GM19467 (cell line): ENCODE results near the gene CAMTA1.

Experiments used
- ATAC-seq: cut with Tn5 transposase; IDR thresholded peaks from one replicate; pipeline ENCODE4 v1.9.1; 2021; ENCODE audit warnings: mild to moderate bottlenecking, moderate library complexity; ENCODE audit not compliant: unreplicated experiment

CAMTA1 gene

DNA sequence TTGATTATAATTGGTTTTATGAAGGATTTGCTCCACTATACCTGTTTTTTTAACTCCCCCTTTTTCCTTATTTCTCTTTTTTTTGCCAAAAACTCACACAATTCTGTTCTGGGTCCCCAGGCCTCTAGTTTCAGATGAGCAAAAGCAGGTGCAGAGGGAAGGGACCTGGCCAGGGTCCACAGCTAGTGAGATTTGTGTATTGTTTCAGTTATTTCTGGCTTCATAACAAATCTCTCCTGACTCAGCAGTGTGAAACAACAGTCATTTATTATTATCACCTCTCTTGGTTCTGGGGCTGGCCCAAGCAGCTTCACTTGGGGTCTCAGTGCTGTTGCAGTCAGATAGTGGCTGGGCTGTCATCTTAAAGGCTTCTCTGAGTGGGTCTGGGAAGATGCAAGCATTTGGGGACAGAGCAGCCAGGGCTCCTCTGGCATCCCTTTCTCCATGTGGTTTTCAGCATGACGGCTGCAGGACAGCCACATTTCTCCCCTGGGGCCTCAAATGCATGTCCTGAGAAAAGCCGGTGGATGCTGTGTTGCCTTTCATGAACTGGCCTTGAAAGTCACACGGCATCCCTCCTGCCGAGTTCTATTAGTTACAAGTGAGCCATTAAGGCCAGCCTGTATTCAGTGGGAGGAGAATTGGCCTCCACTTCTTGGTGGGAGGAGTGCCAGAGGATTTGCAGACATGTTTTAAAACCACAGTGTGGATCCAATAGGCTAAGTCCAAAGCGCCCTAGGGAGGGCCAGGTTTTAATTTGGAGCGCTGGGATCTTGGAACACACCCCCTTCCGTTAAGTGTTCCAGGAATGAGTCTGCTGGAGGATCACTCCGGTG, 137.1 kb downstream of the CAMTA1 start:
- no peak for ATAC-seq

DNA sequence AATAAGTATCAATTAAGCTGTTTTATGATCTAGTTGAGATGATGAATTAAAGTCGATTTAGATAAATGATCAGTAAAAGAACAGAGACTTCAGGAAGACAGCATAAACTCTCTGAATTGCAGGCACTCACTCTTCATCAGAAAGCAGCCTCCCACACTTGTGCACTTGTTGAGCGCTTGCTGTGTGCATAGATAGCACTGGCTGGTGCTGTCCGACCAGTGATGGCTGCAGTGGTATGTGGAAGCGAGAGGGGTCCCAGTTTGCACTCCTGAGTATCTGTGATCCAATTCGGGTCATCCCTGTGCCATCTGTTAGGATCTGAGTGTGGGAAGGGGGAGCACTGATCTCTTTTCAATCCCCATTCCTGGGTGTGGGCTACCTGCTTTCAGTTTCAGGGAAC, 137.8 kb downstream of the CAMTA1 start:
- no peak for ATAC-seq

DNA sequence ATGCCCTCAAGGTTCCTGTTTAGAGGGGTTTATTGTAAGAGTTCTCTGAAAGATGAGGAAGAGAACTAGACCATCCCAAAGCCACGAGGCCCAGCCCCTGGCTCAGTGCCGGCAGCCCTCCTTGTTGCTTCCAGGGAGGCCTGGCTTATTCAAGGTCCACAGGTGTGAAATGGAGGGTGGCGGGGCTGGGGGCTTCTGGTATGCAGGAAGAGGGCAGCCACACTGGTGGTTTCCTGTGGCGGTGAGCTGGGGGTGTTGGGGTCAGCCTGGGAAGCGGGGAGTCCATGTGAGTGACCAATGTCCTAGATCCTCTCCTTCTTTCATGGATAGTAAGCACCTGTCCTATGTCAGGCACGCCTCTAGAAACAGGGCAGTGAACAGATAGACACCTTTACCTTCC, 138.2 kb downstream of the CAMTA1 start:
- ATAC-seq = no peak

DNA sequence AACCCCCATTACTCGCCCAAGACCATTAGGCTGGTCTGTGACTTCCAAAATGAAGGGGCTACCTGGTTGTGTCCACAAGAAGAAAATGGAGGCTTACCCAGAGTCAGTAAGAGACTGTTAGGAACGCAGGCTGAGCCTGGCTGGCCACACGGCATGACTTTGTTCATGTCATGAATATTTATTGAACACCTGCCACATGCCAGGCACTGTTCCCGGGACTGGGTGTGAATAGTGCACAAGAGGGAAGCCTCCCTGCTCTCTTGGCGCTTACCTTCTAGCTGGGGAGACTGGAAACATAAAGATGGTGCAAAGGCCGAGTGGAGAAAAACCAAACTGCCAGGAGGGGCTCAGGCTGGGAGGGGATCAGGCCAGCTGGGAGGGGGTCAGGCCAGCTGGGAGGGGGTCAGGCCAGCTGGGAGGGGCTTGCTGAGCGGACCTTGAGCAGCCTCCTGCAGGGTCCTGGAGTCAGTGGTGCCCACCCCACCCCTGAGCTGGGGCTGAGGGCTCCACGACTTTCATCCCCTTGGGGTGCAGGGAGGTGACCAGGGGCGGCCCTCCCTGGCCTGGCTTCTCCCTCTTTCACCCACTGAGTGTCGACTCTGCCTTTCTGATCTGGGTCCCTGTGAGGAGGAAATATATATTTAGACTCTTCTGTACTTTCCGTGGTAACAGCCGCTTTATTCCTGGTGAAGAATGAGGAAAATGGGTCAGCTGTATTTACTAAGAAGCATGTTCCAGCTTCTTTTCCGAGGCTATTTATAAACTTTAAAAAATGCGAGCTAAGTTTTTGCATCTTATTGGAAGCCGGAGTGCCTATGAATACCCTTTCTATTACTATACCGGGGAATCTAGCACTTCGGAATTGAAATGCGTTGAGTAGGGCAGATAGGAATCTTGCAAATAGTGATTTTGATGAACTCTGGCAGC, 139.0 kb downstream of the CAMTA1 start:
- no peak for ATAC-seq

DNA sequence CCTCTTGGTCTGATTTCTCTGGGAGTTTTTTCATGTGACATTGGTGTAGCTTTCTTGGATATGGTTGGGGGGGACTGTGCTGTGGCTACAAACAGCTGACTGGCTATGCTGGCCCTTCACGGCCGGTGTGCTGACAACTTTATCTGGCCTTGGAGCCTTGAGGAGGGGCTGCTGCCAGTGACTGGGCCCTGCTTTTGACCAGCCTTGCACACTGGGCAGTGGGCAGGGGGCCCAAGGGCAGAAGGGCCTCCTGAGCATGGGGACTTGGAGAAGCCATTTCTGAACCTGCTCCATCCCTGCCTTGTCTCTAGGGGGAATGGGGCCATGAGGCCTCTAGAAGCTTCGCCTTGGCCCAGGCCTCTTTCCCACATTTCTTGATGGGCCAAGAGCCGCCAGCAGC, 139.6 kb downstream of the CAMTA1 start:
- no peak for ATAC-seq

DNA sequence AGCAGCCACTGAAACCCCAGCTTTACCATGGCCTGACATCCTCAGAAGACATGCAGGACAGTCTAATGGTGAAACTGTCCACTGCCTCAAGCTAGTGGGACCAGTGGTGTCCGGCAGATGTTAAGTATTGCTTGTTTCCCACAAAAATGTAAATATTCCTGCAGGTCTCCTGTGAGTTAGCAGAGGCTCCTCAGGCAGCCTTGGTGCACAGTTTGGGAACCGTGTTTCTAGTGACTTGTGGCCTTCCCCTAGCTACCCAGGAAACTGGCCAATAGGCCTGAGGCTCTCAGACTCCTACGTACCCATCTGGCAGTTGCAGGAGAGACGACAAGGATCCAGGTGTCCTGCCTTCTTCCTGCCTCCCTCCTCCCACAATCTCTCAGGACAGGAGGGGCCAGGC, 142.4 kb downstream of the CAMTA1 start:
- ATAC-seq = no peak

DNA sequence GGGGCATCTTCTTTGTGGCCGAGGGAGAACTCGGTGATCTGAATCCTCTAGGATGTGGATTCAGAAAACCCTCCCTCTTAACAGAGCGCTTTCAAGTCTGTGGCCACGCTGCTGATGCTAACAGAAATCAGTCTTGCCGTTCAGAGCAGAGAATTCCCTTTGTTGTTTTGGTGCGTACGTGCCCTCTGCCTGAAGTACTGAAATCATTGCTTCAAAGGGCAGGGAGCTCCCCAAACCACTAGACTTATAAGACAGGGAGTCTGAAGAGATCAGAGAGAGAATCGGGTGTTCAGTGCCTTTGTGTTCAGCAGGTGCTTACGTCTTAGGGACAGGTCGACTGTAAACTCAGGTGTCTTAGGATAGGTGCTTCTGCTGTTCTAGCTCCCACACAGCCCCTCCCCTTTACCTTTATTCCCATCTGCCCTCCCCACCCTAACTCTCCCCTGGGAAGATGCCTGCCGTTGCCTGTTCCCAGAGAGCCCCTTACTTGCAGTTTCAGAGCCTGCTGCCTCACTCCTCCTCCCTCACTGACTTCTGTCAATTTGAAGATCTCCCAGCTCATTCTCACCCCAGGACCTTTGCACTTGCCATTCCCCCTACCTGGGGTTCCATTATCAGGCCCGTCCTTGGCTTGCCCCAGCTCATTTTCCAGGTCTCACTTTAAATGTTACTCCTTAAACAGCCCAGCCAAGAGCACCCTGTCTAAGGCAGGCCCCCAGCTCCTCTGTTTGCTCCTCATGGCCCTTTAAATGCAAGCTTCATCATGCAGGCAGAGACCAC, 143.0 kb downstream of the CAMTA1 start:
- ATAC-seq = no peak

DNA sequence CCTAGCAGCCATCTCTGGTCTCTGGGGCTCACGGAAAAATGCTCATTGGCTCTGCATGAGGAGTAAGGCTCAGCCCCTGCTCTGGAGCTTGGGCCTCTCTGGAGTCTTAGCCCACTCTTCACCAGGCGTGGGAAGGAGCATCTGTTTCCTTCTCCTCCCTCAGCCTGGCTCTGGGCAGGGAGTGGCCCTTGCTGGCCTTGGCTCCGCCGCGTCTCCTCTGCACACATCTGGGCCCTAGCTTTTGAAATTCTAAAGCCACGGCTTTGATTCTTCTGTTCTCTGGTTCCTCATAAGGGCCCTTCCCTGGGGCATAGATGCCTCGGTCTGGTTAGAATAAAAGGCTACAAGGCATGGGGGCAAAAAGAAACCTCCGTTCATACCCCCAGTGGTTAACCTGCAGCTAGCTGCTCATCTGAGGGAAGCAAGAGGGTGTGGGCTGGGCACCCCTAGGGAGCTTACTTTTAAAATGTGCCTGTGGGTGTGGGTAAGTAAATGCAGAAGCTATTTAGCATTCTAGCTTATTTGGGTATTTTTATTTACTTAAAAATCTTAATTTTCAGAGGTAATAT, 145.6 kb downstream of the CAMTA1 start:
- ATAC-seq = no peak

DNA sequence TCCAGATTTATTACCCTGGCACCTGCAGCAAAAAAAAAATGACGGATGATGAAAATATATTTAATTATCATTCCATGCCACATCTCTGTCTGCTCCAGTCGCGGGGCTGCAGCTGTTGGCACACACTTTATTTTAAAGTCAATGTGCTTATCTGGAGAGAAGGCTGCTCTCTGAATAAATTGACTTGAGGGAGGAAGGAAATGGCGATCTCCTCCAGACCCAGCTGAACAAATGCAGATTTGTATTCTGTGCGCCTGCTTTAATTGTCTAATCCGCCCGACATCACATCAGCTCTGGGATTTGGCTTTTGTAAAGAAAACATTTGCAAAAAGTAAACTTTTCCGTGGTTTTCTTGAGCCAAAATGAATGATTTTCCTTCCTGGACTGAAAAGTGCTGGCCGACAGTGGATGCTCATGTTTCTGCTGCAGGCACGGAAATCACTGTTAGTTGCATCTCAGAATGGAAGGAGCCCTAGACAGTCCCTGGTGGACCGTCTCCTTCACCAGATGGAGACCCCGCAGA, 150.2 kb downstream of the CAMTA1 start:
- ATAC-seq = no peak

DNA sequence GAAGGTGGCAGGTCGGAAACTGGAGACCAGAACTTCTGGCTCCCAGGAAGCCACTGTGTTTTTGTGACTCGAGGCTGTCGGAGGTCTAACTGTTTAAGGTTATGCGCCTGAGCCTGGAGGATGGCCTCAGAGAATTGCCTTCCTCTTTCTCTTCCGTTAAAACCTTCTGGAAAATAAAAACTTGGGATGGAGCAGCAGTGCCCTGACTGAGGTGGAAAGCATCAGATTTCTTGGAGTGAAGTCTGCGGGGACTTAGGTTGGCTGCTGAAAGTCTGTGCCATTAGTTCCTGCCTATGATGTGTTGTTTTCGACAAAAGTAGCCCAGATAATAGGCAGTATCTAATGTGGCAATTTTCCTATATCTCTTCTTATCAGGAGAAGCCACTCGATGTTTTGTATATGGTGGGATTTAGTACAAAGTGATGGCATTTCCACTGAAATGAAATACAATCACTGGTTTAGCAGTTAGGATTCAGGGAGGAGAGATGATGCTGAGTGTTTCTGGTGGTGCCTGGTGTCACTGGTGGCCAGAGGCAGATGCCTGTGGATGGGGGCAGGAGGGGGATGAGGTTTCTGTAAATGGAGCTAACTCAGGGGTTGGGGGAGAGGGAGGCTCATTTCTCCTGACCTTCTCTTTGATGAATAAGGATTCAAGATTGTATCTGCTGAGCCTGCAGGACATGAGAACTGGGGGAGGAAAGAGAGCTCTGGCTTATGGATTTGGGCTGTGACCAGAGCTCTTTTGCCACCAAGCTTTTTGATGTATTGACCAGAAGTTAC, 150.8 kb downstream of the CAMTA1 start:
- ATAC-seq = no peak

DNA sequence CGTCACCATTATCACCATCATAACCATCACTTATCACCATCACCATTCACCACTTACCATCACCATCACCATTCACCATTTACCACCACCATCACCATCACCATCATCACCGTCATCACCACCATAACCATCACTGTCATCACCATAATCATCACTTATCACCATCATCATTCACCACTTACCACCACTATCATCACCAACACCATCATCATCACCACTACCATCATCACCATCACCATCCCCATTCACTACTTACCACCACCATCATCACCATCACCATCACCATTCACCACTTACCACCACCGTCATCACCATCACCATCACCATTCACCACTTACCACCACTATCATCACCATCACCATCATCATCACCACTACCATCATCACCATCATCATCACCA, 151.8 kb downstream of the CAMTA1 start:
- no peak for ATAC-seq

DNA sequence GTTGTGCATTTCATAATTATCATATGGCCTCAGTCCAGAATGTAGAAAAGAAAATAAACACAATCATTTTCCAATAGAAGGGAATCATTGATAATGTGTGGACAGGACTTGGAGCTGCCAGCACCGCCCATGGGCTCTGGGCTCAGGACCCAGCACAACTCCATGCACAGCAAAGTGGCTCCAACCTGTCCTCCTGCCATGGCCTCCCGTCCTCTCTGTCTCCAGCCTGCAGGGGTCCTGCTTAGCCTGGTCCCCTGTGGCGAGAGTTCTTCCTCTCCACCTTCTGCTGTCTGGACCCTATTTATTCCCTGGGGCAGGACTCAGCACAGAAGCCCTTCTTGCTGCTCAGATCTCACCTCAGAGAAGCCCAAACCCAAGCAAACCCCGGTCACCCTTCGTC, 154.1 kb downstream of the CAMTA1 start:
- no peak for ATAC-seq

DNA sequence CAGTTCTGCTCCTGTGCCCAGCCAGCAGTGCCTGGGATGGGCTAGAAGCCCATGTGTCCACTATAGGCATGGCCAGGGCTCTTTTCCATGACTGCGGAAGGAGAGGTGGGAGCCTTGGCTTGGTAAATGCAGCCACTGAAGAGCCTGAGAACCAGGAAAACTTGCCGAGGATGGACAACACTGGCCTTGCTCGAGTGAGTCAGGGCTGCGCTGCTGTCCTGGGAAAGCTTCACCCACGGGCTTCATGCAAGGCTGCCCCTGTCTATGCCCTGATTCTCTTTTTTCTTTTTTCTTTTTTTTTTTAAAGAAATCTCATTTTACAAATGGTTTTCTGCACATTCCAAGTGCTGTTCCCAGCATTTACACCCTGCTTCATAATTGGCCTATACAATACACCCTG, 156.5 kb downstream of the CAMTA1 start:
- no peak for ATAC-seq

DNA sequence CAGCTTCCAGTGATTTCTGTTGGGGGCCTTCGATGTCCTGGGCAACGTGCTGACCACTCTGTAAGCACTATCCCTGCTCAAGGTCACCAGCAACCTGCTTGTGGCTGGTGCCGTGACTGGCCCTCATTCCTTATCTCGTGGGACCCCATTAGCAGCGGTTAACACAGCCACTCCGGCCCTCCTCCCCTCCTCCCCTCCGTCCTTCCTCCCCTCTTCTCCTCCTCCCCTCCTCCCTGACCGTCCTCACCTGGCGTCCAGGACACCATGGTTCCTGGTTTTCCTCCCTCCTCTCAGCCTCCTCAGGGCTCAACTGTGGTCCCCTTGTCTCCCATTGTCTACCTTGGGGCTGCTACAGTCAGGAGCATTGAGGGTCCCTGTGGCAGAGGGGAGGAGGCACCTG, 157.7 kb downstream of the CAMTA1 start:
- no peak for ATAC-seq

DNA sequence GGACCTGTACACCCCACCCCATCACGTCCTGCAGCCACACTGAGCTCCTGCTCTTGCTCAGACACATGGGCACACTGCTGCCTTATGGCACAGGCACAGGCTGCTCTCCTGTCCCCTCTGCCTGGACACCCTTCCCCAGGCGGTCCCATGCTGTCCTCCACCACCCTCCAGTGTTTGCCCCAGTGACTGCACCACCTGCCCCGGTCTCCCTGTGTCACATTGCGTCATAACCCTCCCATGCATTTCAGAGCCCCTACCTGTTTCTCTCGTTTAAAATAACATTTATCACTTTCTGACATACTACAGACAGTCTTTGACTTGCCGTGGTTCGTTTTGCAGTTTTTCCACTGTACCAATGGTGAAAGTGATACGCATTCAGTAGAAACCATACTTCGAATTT, 159.2 kb downstream of the CAMTA1 start:
- ATAC-seq = no peak

DNA sequence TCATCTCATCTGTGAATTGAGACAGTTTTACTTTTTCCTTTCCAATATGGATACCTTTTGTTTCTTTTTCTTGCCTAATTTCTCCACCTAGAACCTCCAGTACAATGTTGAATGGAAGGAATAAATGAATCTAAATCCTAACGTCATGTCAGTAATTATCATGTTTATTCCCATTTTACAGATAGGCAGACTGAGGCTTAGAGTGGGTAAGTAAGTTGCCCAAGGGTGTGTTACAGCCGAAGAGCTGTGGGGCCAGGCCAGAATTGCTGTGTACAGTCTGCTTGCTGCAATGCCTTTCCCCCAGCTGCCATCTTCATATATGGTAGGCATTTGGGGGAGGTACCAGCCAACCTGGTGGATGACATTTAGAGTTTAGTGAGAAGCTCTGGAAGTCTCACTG, 162.7 kb downstream of the CAMTA1 start:
- no peak for ATAC-seq

DNA sequence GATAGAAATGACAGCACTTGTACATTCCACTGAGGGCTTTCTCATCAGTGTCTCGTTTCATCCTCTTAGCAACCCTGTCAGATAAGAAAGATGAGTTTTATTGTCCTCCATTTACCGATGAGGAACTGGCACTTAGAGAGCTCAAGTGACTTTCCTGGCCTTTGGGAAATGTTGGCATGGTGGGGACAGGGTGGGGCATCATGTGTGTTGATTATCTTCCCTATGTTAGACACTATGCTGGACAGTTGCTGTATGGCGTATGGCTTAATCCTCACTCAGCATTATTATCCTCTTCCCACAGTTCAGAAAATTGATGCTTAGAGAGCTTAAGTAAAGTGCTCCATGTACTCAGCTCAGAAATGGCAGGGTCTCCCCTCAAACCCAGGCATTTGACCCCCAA, 163.2 kb downstream of the CAMTA1 start:
- ATAC-seq = no peak

DNA sequence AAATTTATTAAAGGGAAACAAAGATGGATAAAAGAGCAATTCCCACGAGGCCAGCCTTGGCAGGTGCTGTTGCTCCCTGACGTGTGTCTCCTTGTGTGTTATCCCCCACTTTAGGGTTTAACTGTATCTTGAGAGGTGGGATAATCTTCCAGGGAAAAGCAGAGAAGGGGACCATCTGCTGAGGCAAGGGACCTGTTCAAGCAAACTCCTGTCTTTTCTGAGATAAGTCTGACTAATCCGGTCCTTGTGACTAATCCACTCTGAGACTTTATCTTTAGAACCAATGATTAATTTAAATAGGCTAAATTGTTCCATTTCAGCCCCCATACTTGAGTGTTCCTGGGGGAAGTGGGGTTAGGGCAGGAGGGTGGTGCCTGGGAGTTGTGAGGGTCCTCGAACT, 163.6 kb downstream of the CAMTA1 start:
- ATAC-seq = no peak

DNA sequence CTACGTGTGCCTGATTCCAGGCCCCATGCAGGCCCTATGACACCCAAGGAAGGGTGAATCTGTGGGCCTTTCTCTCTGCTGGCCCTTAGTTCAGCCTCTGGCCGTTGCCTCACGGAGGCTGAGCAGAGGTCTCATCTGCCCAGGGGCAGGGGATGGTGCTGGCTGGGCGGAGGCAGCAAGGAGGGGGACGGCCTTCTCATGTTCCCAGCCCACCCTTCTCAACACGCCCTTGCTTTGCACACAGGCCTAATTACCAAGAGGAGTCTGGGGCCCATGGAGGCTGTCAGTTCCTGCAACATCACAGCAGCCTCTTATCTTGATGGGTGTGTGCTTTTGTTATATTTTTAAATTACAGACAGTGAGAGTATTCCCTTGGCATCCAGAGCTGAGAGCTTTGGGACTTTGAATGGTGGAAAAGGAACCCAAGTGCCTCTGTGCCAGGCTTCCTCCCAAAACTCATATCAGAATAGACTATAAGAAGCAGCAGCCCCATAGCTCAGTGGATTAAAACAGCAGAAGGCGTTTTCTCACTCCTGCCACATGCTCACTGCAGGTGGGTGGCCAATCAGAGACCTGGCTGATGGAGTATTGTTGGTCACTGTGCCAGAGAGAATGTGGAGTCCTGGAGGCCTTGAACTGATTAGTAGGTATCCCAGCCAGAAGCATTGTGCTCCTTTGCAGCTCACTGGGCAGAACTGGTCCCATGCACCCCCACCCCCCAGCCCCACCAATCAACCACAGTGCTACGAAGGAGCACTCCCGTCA, 164.9 kb downstream of the CAMTA1 start:
- no peak for ATAC-seq
